ENCODE measurements around the gene KLHL28.
A peak's percentile ranks its signal among the peaks of the same experiment; 100 is the strongest.

Gene KLHL28

GRCh38 chr14:44961554-44962333 lies at the start of gene KLHL28, which contains the start of gene TOGARAM1:
TSS of gene KLHL28 (minus strand) at chr14:44961947. CDS start at chr14:44945928, 16,019 bp downstream.
TSS of gene TOGARAM1 (plus strand) at chr14:44962190. CDS start at chr14:44962422, 232 bp downstream.
- DNase-seq: peak; percentile 99

GRCh38 chr14:45003924-45004323 lies 42.2 kb upstream of the KLHL28 start:
- no peak for DNase-seq

- no peak for DNase-seq
Observed at GRCh38 chr14:44995770-44996294, 34.1 kb upstream of the KLHL28 start.

GRCh38 chr14:44995196-44995595 lies 33.4 kb upstream of the KLHL28 start:
- no peak for DNase-seq

GRCh38 chr14:44990533-44990932 lies 28.8 kb upstream of the KLHL28 start:
- no peak for DNase-seq

GRCh38 chr14:44989497-44990440 lies 28.0 kb upstream of the KLHL28 start:
- DNase-seq: no peak

GRCh38 chr14:44988694-44989093 lies 26.9 kb upstream of the KLHL28 start:
- DNase-seq: peak; percentile 85

GRCh38 chr14:44982594-44982993 lies 20.8 kb upstream of the KLHL28 start:
- no peak for DNase-seq

- no peak for DNase-seq
Observed at GRCh38 chr14:44981198-44981597, 19.5 kb upstream of the KLHL28 start.

GRCh38 chr14:44979740-44980356 lies 18.1 kb upstream of the KLHL28 start:
- DNase-seq: no peak

- DNase-seq: no peak
Observed at GRCh38 chr14:44979273-44979672, 17.5 kb upstream of the KLHL28 start.

- no peak for DNase-seq
Observed at GRCh38 chr14:44971459-44971858, 9.7 kb upstream of the KLHL28 start.

GRCh38 chr14:44970907-44971306 lies 9.2 kb upstream of the KLHL28 start:
- no peak for DNase-seq

GRCh38 chr14:44968714-44969113 lies 7.0 kb upstream of the KLHL28 start:
- DNase-seq: no peak

- no peak for DNase-seq
Observed at GRCh38 chr14:44966601-44967336, 5.0 kb upstream of the KLHL28 start.

- DNase-seq: no peak
Observed at GRCh38 chr14:44963775-44964380, 2.1 kb upstream of the KLHL28 start.

GRCh38 chr14:44963044-44963528 lies 1.3 kb upstream of the KLHL28 start:
- no peak for DNase-seq

GRCh38 chr14:44962334-44963043 lies 742 bp upstream of the KLHL28 start:
- DNase-seq: no peak

- no peak for DNase-seq
Observed at GRCh38 chr14:44961151-44961553, 595 bp downstream of the KLHL28 start.

GRCh38 chr14:44960646-44961045 lies 1.1 kb downstream of the KLHL28 start:
- no peak for DNase-seq

GRCh38 chr14:44960146-44960545 lies 1.6 kb downstream of the KLHL28 start:
- no peak for DNase-seq

Data from NCI-H187 treated with DMSO at 0.1 percent for 48 hours (cell line).